GM20431 (cell line): Measurements from ENCODE around the gene CAGE1.

Experiments
- in situ Hi-C: fragments of 300-500 bp; cut with MseI, MboI; formaldehyde crosslinking; loops from one replicate; pipeline ENCODE4 v1.15.0; 2020; ENCODE audit warnings: low sequenced_read_pairs; ENCODE audit not compliant: unreplicated experiment

CAGE1 gene

GRCh38 chr6:7313505-7314165, 75.9 kb downstream of the CAGE1 start:
- in situ Hi-C loops = no loop called here

- in situ Hi-C loops = no loop called here
Observed at GRCh38 chr6:7312616-7313504, 76.7 kb downstream of the CAGE1 start, which contains the start of gene SSR1. Gene SSR1, minus strand, starts transcription at chr6:7313199. Its CDS starts 79 bp downstream, at chr6:7313120.

GRCh38 chr6:7311917-7312615, 77.5 kb downstream of the CAGE1 start:
- in situ Hi-C loops = no loop called here

- in situ Hi-C loops = no loop called here
Observed at GRCh38 chr6:7311176-7311575, 78.4 kb downstream of the CAGE1 start.

GRCh38 chr6:7309050-7309449, 80.5 kb downstream of the CAGE1 start:
- in situ Hi-C loops = no loop called here

- in situ Hi-C loops = no loop called here
Observed at GRCh38 chr6:7307533-7307932, 82.0 kb downstream of the CAGE1 start.

GRCh38 chr6:7304821-7305220, 84.7 kb downstream of the CAGE1 start:
- in situ Hi-C loops = no loop called here

- in situ Hi-C loops = no loop called here
Observed at GRCh38 chr6:7301702-7302101, 87.8 kb downstream of the CAGE1 start.

- in situ Hi-C loops = no loop called here
Observed at GRCh38 chr6:7300926-7301325, 88.6 kb downstream of the CAGE1 start.

GRCh38 chr6:7298113-7298512, 91.4 kb downstream of the CAGE1 start:
- in situ Hi-C loops = no loop called here

- in situ Hi-C loops = no loop called here
Observed at GRCh38 chr6:7296602-7297001, 92.9 kb downstream of the CAGE1 start.

- in situ Hi-C loops = no loop called here
Observed at GRCh38 chr6:7295916-7296315, 93.6 kb downstream of the CAGE1 start.

GRCh38 chr6:7292596-7293255, 96.8 kb downstream of the CAGE1 start:
- in situ Hi-C loops = no loop called here

GRCh38 chr6:7290079-7290478, 99.5 kb downstream of the CAGE1 start:
- in situ Hi-C loops = no loop called here

GRCh38 chr6:7285416-7285815, 104.1 kb downstream of the CAGE1 start:
- in situ Hi-C loops = no loop called here

- in situ Hi-C loops = no loop called here
Observed at GRCh38 chr6:7283676-7284075, 105.9 kb downstream of the CAGE1 start.

- in situ Hi-C loops = no loop called here
Observed at GRCh38 chr6:7282097-7282906, 107.2 kb downstream of the CAGE1 start.
